ENCODE measurements around the gene CACNB4.

CACNB4 gene

GRCh38 chr2:151783133-151783520 is 315.7 kb downstream of the CACNB4 start:
- no peaks in the 10 kb centered on the region for H3K79me2 ChIP-seq (ENCODE audit: control insufficient read depth, insufficient read depth, low read length, unreplicated experiment)
- H2AFZ ChIP-seq (ENCODE audit: low read length, unreplicated experiment): no peak overlapping the region
- no peak overlapping the region for H3K27ac ChIP-seq (ENCODE audit: low read depth, low read length)
- no peaks in the 10 kb centered on the region for H3K4me1 ChIP-seq (ENCODE audit: control insufficient read depth, insufficient read depth, low read length, unreplicated experiment)
- H3K27me3 ChIP-seq (ENCODE audit: insufficient read depth, low read length): no peaks in the 10 kb centered on the region
- H3K36me3 ChIP-seq (ENCODE audit: insufficient read depth, low read length): no peaks in the 10 kb centered on the region; the same call in 1 of the 2 replicates
- H3K4me3 ChIP-seq (ENCODE audit: low read depth, low read length): no peak overlapping the region
